ENCODE measurements around the gene PRR23E. TPM values are rescaled to one million over a fixed set of nuclear protein-coding genes. Genes with fewer than 3 reads are reported as not detected.

Gene PRR23E
- total and polyA plus RNA-seq, 10 of the 15 experiments (the other 5 are each of a cell fraction or from before 2014, with no cell fraction given) = not detected

DNA sequence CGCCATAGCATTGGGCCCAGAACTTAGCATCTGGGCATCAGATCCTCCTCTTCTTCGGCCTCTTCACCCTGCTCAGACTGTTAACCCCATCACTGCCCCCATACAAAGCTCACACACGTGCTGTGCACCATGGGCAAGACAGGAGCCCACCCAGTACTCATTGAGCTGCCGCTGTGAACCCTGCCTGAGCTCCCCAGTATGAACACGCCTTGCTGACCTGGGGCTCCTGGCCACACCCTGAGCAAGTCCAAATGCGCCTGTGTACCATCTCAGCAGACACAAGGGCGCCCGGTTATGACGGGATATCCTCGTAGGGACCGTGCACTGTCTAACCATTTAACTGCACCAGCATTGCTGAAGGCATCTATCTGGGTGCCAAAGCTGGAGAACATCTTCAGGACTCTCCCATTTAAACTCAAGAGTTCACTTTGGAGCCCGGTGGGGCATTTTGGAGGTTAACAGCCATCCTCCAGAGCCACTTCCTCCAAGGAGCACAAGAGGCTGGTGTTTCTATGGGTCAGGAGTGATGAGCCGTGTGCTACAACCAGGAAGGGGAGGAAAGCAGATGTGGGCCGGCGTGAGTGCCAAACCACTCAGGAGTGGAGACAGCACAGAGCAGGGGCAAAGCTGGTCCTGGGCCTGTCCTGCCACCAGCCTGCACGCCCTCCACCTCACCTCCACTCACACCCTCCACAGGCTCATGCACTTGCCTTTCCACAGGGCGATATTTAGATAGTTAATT lies 12.1 kb downstream of the PRR23E start:
- FAIRE-seq = no peak
- H3K4me3 ChIP-seq = no peak overlapping the region
- no peaks in the 10 kb centered on the region for H3K27me3 ChIP-seq (replicated peaks in 1 of 2; ENCODE audit: control insufficient read depth in 2 of 2, insufficient read depth in 2 of 2, low read length in 1 of 2)
- intact Hi-C loops (cut with micrococcal nuclease; ENCODE audit: unreplicated experiment) = no loop called here
- ChIA-PET RAD21 (ENCODE audit: unreplicated experiment) (interaction anchor here (1.2 to 1.9 kb wide), 3 partner anchors 12 to 21 kb away, joined by 3 to 7 read pairs (median 3); no protein-coding TSS in a partner anchor), SMC1A (ENCODE audit: uncharacterized antibody, unreplicated experiment) (interaction anchor here (0.7 to 4.4 kb wide), 6 partner anchors 9 to 70 kb away, joined by 3 to 17 read pairs (median 4); no protein-coding TSS in a partner anchor), POLR2A (interaction anchor here (0.6 to 1.7 kb wide), 4 partner anchors 9 to 197 kb away, joined by 3 to 7 read pairs (median 3); no protein-coding TSS in a partner anchor), CTCF (interaction anchor here (1.3 kb wide), 1 partner anchor 23 kb away, joined by 5 read pairs; no protein-coding TSS in a partner anchor)
- 40% methylated on average over 17 of the region's 17 CpGs for WGBS (ENCODE audit: insufficient coverage, insufficient replicate concordance, low lambda C conversion rate, missing lambda C conversion rate)
- DNase-seq (ENCODE audit: low read depth, low spot score) = no peak
- in situ Hi-C loops (cut with MboI) = no loop called here
- no peaks in the 10 kb centered on the region; the same call in 2 of the 3 replicates for H3K9me3 ChIP-seq (replicated peaks; ENCODE audit: control insufficient read depth, insufficient read depth, low read length)
- H4K20me1 ChIP-seq (ENCODE audit: control insufficient read depth, insufficient read depth) = no peaks in the 10 kb centered on the region; the same call in 1 of the 2 replicates
- H3K9ac ChIP-seq (ENCODE audit: control insufficient read depth, insufficient read depth, low read length) = no peak overlapping the region
- no peak overlapping the region for H3K4me2 ChIP-seq (ENCODE audit: control insufficient read depth, insufficient read depth)
- no peaks in the 10 kb centered on the region for H3K4me1 ChIP-seq (ENCODE audit: control insufficient read depth, insufficient read depth, low read length)
- H3K79me2 ChIP-seq (ENCODE audit: control insufficient read depth, insufficient read depth, low read length) = no peaks in the 10 kb centered on the region
- H3K27ac ChIP-seq (ENCODE audit: control insufficient read depth, insufficient read depth) = no peak overlapping the region
- no peak for ATAC-seq
- no TSS peak for BruUV-seq (replicated peaks)
- no peaks in the 10 kb centered on the region for H3K36me3 ChIP-seq (ENCODE audit: control insufficient read depth in 2 of 2, insufficient read depth in 2 of 2, low read length in 1 of 2)
- H2AFZ ChIP-seq (ENCODE audit: control insufficient read depth, low read depth, low read length) = no peak overlapping the region
- TF ChIP-seq, protein P1, sequence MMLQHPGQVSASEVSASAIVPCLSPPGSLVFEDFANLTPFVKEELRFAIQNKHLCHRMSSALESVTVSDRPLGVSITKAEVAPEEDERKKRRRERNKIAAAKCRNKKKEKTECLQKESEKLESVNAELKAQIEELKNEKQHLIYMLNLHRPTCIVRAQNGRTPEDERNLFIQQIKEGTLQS (IDR thresholded peaks at IDR 0.05; ENCODE audit: borderline replicate concordance, extremely low read depth, low read depth, low read length) = no peak
- TF ChIP-seq HDAC2 (IDR thresholded peaks at IDR 0.05) (no peak), TAF1 (IDR thresholded peaks at IDR 0.05; ENCODE audit: borderline replicate concordance, low read depth, low read length) (no peak), FOXK2 (IDR thresholded peaks at IDR 0.05) (no peak), MEF2B (IDR thresholded peaks at IDR 0.05; ENCODE audit: partially characterized antibody, poor library complexity, severe bottlenecking) (no peak), MXI1 (IDR thresholded peaks at IDR 0.05; ENCODE audit: low read depth, low read length) (no peak), STAT1 (conservative IDR thresholded peaks at IDR 0.05) (no peak), CHD1 (IDR thresholded peaks at IDR 0.05; ENCODE audit: low read depth, low read length) (no peak), SMC3 (IDR thresholded peaks at IDR 0.05; ENCODE audit: borderline replicate concordance, low read length) (no peak), TARDBP (IDR thresholded peaks at IDR 0.05; ENCODE audit: borderline replicate concordance) (no peak), CEBPB (IDR thresholded peaks at IDR 0.05; ENCODE audit: borderline replicate concordance in 1 of 2, low read depth in 2 of 2, low read length in 2 of 2) (no peak), LARP7 (IDR thresholded peaks at IDR 0.05) (no peak), NFIC (IDR thresholded peaks at IDR 0.05; ENCODE audit: low read depth, low read length) (no peak)
- TF ChIP-seq, protein P2, sequence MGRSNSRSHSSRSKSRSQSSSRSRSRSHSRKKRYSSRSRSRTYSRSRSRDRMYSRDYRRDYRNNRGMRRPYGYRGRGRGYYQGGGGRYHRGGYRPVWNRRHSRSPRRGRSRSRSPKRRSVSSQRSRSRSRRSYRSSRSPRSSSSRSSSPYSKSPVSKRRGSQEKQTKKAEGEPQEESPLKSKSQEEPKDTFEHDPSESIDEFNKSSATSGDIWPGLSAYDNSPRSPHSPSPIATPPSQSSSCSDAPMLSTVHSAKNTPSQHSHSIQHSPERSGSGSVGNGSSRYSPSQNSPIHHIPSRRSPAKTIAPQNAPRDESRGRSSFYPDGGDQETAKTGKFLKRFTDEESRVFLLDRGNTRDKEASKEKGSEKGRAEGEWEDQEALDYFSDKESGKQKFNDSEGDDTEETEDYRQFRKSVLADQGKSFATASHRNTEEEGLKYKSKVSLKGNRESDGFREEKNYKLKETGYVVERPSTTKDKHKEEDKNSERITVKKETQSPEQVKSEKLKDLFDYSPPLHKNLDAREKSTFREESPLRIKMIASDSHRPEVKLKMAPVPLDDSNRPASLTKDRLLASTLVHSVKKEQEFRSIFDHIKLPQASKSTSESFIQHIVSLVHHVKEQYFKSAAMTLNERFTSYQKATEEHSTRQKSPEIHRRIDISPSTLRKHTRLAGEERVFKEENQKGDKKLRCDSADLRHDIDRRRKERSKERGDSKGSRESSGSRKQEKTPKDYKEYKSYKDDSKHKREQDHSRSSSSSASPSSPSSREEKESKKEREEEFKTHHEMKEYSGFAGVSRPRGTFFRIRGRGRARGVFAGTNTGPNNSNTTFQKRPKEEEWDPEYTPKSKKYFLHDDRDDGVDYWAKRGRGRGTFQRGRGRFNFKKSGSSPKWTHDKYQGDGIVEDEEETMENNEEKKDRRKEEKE (IDR thresholded peaks at IDR 0.05) = no peak
- TF ChIP-seq, protein P3, sequence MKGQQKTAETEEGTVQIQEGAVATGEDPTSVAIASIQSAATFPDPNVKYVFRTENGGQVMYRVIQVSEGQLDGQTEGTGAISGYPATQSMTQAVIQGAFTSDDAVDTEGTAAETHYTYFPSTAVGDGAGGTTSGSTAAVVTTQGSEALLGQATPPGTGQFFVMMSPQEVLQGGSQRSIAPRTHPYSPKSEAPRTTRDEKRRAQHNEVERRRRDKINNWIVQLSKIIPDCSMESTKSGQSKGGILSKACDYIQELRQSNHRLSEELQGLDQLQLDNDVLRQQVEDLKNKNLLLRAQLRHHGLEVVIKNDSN (IDR thresholded peaks at IDR 0.05; ENCODE audit: borderline replicate concordance, extremely low read length, insufficient read depth, low read depth, low read length) = no peak
- TF ChIP-seq, protein P4, sequence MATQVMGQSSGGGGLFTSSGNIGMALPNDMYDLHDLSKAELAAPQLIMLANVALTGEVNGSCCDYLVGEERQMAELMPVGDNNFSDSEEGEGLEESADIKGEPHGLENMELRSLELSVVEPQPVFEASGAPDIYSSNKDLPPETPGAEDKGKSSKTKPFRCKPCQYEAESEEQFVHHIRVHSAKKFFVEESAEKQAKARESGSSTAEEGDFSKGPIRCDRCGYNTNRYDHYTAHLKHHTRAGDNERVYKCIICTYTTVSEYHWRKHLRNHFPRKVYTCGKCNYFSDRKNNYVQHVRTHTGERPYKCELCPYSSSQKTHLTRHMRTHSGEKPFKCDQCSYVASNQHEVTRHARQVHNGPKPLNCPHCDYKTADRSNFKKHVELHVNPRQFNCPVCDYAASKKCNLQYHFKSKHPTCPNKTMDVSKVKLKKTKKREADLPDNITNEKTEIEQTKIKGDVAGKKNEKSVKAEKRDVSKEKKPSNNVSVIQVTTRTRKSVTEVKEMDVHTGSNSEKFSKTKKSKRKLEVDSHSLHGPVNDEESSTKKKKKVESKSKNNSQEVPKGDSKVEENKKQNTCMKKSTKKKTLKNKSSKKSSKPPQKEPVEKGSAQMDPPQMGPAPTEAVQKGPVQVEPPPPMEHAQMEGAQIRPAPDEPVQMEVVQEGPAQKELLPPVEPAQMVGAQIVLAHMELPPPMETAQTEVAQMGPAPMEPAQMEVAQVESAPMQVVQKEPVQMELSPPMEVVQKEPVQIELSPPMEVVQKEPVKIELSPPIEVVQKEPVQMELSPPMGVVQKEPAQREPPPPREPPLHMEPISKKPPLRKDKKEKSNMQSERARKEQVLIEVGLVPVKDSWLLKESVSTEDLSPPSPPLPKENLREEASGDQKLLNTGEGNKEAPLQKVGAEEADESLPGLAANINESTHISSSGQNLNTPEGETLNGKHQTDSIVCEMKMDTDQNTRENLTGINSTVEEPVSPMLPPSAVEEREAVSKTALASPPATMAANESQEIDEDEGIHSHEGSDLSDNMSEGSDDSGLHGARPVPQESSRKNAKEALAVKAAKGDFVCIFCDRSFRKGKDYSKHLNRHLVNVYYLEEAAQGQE (IDR thresholded peaks at IDR 0.05; ENCODE audit: low read depth, low read length) = no peak
